CD4-positive, CD25-positive, alpha-beta regulatory T cell (primary cell): ENCODE data around the gene ACP3. TPM values are rescaled to one million over a fixed set of nuclear protein-coding genes. Genes with fewer than 3 reads are reported as not detected.

Source experiments
- ATAC-seq, 2 donors: fragments of 150-1000 bp; cut with Tn5 transposase; one replicate each; pipeline ENCODE4 v1.10.0; 2021; ENCODE audit warnings: low read depth in 2 of 2, moderate number of reproducible peaks in 2 of 2, moderate library complexity in 1 of 2
- DNase-seq, 3 donors: peaks; one replicate each; pipeline versions ENCODE4 v3.0.0 to v3.0.0-alpha.2; 2012 to 2022; ENCODE audit warnings: mixed read lengths in 1 of 3
- H3K27ac ChIP-seq: one replicate; pipeline ENCODE4 v1.7.0; 2013; ENCODE audit warnings: mild to moderate bottlenecking, low read length; ENCODE audit not compliant: insufficient read depth, poor library complexity, severe bottlenecking
- H3K27me3 ChIP-seq: one replicate; pipeline ENCODE4 v1.7.0; 2013; ENCODE audit warnings: low read length; ENCODE audit not compliant: control insufficient read depth, insufficient read depth
- H3K36me3 ChIP-seq: one replicate; pipeline ENCODE4 v1.7.0; 2013; ENCODE audit warnings: mild to moderate bottlenecking, low read length, moderate library complexity; ENCODE audit not compliant: control insufficient read depth, insufficient read depth
- H3K4me1 ChIP-seq: 2 replicates; pipeline ENCODE4 v1.7.0; 2013; ENCODE audit warnings: mild to moderate bottlenecking, low read length; ENCODE audit not compliant: insufficient read depth, control insufficient read depth, poor library complexity, severe bottlenecking
- H3K4me3 ChIP-seq: one replicate; pipeline ENCODE4 v1.7.0; 2013; ENCODE audit warnings: low read depth, mild to moderate bottlenecking, low read length, moderate library complexity
- H3K9me3 ChIP-seq, 2 experiments: 1 replicate in 1 of 2; 2 replicates in 1 of 2; pipeline ENCODE4 v1.7.0; 2013; ENCODE audit warnings: low read length in 2 of 2, mild to moderate bottlenecking in 1 of 2, moderate library complexity in 1 of 2; ENCODE audit not compliant: control insufficient read depth in 2 of 2
- H3K27ac Mint-ChIP-seq, 3 donors: one replicate each; pipeline ENCODE4 v1.8.0; 2020 to 2022; ENCODE audit warnings: mild to moderate bottlenecking in 3 of 3, mixed read lengths in 3 of 3, moderate library complexity in 2 of 3
- H3K27me3 Mint-ChIP-seq: one replicate; pipeline ENCODE4 v1.8.0; 2022; ENCODE audit warnings: mild to moderate bottlenecking, mixed read lengths
- H3K36me3 Mint-ChIP-seq: one replicate; pipeline ENCODE4 v1.8.0; 2020; ENCODE audit warnings: mixed read lengths
- H3K4me1 Mint-ChIP-seq, 4 donors: one replicate each; pipeline ENCODE4 v1.8.0; 2020 to 2022; ENCODE audit warnings: mixed read lengths in 4 of 4, mild to moderate bottlenecking in 1 of 4
- H3K4me3 Mint-ChIP-seq, 4 donors: one replicate each; pipeline ENCODE4 v1.8.0; 2020 to 2022; ENCODE audit warnings: mild to moderate bottlenecking in 4 of 4, mixed read lengths in 4 of 4, moderate library complexity in 3 of 4
- H3K9me3 Mint-ChIP-seq, 7 donors: one replicate each; pipeline ENCODE4 v1.8.0; 2020 to 2022; ENCODE audit warnings: mixed read lengths in 7 of 7, mild to moderate bottlenecking in 3 of 7, moderate library complexity in 2 of 7
- polyA plus RNA-seq, 4 donors: library from polyadenylated mRNA; unstranded; fragments of 300-500 nt; fragmentation: Illumina TruSeq; gene quantifications; one replicate each; pipeline ENCODE4 v1.2.3, GENCODE V29; 2021
- total RNA-seq: library from RNA; stranded (reverse); gene quantifications from one replicate; pipeline ENCODE4 v1.2.3, GENCODE V29; 2022

ACP3 gene
- total and polyA plus RNA-seq, 5 donors from 2014 or later: not detected

- H3K36me3 Mint-ChIP-seq: no peaks in the 10 kb centered on the region
- ATAC-seq: no peak
- H3K4me1 ChIP-seq: no peaks in the 10 kb centered on the region
- H3K4me3 ChIP-seq: no peak overlapping the region
- H3K27me3 Mint-ChIP-seq: peaks cover 21% of the 10 kb centered on the region
- no peak overlapping the region for H3K27ac Mint-ChIP-seq
- no peak for DNase-seq
- H3K36me3 ChIP-seq: no peaks in the 10 kb centered on the region
- no peak overlapping the region for H3K27ac ChIP-seq
- H3K4me1 Mint-ChIP-seq: peaks cover 0 to 5% (median 0%) of the 10 kb centered on the region in 4 donors
- H3K9me3 Mint-ChIP-seq: peaks cover 0 to 5% (median 0%) of the 10 kb centered on the region in 7 donors
- H3K4me3 Mint-ChIP-seq: no peak overlapping the region
- no peaks in the 10 kb centered on the region for H3K9me3 ChIP-seq
- H3K27me3 ChIP-seq: peaks cover 11% of the 10 kb centered on the region
These were observed 25.4 kb downstream of the ACP3 start for GRCh38 chr3:132342610-132343009.

GRCh38 chr3:132343018-132343612 is 25.9 kb downstream of the ACP3 start:
- H3K4me1 Mint-ChIP-seq: peaks cover 0 to 5% (median 0%) of the 10 kb centered on the region in 4 donors
- H3K9me3 Mint-ChIP-seq: peaks cover 0 to 5% (median 0%) of the 10 kb centered on the region in 7 donors
- Histone ChIP-seq H3K36me3 (no peaks in the 10 kb centered on the region), H3K9me3 (no peaks in the 10 kb centered on the region), H3K4me1 (no peaks in the 10 kb centered on the region), H3K27me3 (peaks cover 11% of the 10 kb centered on the region), H3K4me3 (no peak overlapping the region), H3K27ac (no peak overlapping the region)
- peak in 2 of 3 donors; percentile 30 to 53 for DNase-seq
- H3K36me3 Mint-ChIP-seq: no peaks in the 10 kb centered on the region
- peaks cover 21% of the 10 kb centered on the region for H3K27me3 Mint-ChIP-seq
- no peak overlapping the region for H3K27ac Mint-ChIP-seq
- H3K4me3 Mint-ChIP-seq: no peak overlapping the region
- no peak for ATAC-seq

GRCh38 chr3:132344666-132345280 is 27.6 kb downstream of the ACP3 start:
- Mint-ChIP-seq H3K27me3 (peaks cover 21% of the 10 kb centered on the region), H3K4me1 (peaks cover 0 to 5% (median 0%) of the 10 kb centered on the region in 4 donors), H3K36me3 (no peaks in the 10 kb centered on the region), H3K27ac (no peak overlapping the region), H3K9me3 (peaks cover 0 to 5% (median 0%) of the 10 kb centered on the region in 7 donors), H3K4me3 (no peak overlapping the region)
- Histone ChIP-seq H3K27ac (no peak overlapping the region), H3K4me3 (no peak overlapping the region), H3K4me1 (no peaks in the 10 kb centered on the region), H3K36me3 (no peaks in the 10 kb centered on the region), H3K27me3 (peaks cover 4% of the 10 kb centered on the region), H3K9me3 (no peaks in the 10 kb centered on the region)
- no peak for DNase-seq
- no peak for ATAC-seq

- Histone ChIP-seq H3K36me3 (no peaks in the 10 kb centered on the region), H3K27me3 (peaks cover 1% of the 10 kb centered on the region), H3K4me3 (no peak overlapping the region), H3K4me1 (no peaks in the 10 kb centered on the region), H3K27ac (no peak overlapping the region), H3K9me3 (no peaks in the 10 kb centered on the region)
- no peak overlapping the region for H3K27ac Mint-ChIP-seq
- peaks cover 0 to 2% (median 0%) of the 10 kb centered on the region in 7 donors for H3K9me3 Mint-ChIP-seq
- DNase-seq (no peak), ATAC-seq (no peak)
- peaks cover 18% of the 10 kb centered on the region for H3K27me3 Mint-ChIP-seq
- H3K36me3 Mint-ChIP-seq: no peaks in the 10 kb centered on the region
- peaks cover 0 to 5% (median 0%) of the 10 kb centered on the region in 4 donors for H3K4me1 Mint-ChIP-seq
- no peak overlapping the region for H3K4me3 Mint-ChIP-seq
These were observed 29.9 kb downstream of the ACP3 start for GRCh38 chr3:132346841-132347736.

- Mint-ChIP-seq H3K27ac (no peak overlapping the region), H3K4me3 (no peak overlapping the region), H3K36me3 (no peaks in the 10 kb centered on the region), H3K4me1 (peaks cover 0 to 3% (median under 1%) of the 10 kb centered on the region in 4 donors), H3K9me3 (peaks cover 0 to 2% (median 0%) of the 10 kb centered on the region in 7 donors), H3K27me3 (peaks cover 13% of the 10 kb centered on the region)
- ATAC-seq (no peak), DNase-seq (no peak)
- H3K4me3 ChIP-seq: no peak overlapping the region
- no peaks in the 10 kb centered on the region for H3K9me3 ChIP-seq
- H3K27me3 ChIP-seq: no peaks in the 10 kb centered on the region
- H3K4me1 ChIP-seq: no peaks in the 10 kb centered on the region
- no peak overlapping the region for H3K27ac ChIP-seq
- no peaks in the 10 kb centered on the region for H3K36me3 ChIP-seq
These were observed 30.6 kb downstream of the ACP3 start for GRCh38 chr3:132347811-132348210.

GRCh38 chr3:132348531-132348930 is 31.3 kb downstream of the ACP3 start:
- no peaks in the 10 kb centered on the region for H3K36me3 ChIP-seq
- peaks cover 0 to 2% (median 0%) of the 10 kb centered on the region in 7 donors for H3K9me3 Mint-ChIP-seq

GRCh38 chr3:132350814-132351213 is 33.6 kb downstream of the ACP3 start:
- Mint-ChIP-seq H3K4me1 (peaks cover 0 to 2% (median 0%) of the 10 kb centered on the region in 4 donors), H3K27ac (no peak overlapping the region), H3K4me3 (no peak overlapping the region), H3K9me3 (no peaks in the 10 kb centered on the region), H3K36me3 (no peaks in the 10 kb centered on the region), H3K27me3 (no peaks in the 10 kb centered on the region)
- Histone ChIP-seq H3K4me3 (no peak overlapping the region), H3K9me3 (no peaks in the 10 kb centered on the region), H3K4me1 (no peaks in the 10 kb centered on the region), H3K36me3 (no peaks in the 10 kb centered on the region), H3K27ac (no peak overlapping the region), H3K27me3 (no peaks in the 10 kb centered on the region)
- DNase-seq (no peak), ATAC-seq (no peak)

More at GRCh38 chr3:132348531-132348930, 31.3 kb downstream of the ACP3 start:
- Histone ChIP-seq H3K27ac (no peak overlapping the region), H3K4me1 (no peaks in the 10 kb centered on the region), H3K4me3 (no peak overlapping the region), H3K27me3 (no peaks in the 10 kb centered on the region), H3K9me3 (no peaks in the 10 kb centered on the region)
- H3K27ac Mint-ChIP-seq: no peak overlapping the region
- DNase-seq (no peak), ATAC-seq (no peak)
- H3K4me1 Mint-ChIP-seq: peaks cover 0 to 2% (median 0%) of the 10 kb centered on the region in 4 donors
- H3K4me3 Mint-ChIP-seq: no peak overlapping the region
- no peaks in the 10 kb centered on the region for H3K36me3 Mint-ChIP-seq
- H3K27me3 Mint-ChIP-seq: peaks cover 6% of the 10 kb centered on the region
